HepG2 (cell line): ENCODE measurements around the gene WDR81. TPM values are rescaled to one million over a fixed set of nuclear protein-coding genes. Genes with fewer than 3 reads are reported as not detected.
A peak's percentile ranks its signal among the peaks of the same experiment; 100 is the strongest.

Experiments
- FOXA3 ChIP-seq: IDR thresholded peaks from 2 replicates; pipeline ENCODE4 v1.6.1; 2016; ENCODE audit warnings: missing genetic modification reagents, missing compliant biosample characterization
- GLMP ChIP-seq: sonication (generic); formaldehyde crosslinking; IDR thresholded peaks from 2 replicates; pipeline ENCODE4 v1.9.0; 2021; ENCODE audit warnings: missing genetic modification reagents, mild to moderate bottlenecking, borderline replicate concordance
- GPN1 ChIP-seq: sonication (generic); formaldehyde crosslinking; IDR thresholded peaks from 2 replicates; pipeline ENCODE4 v1.5.1; 2020; ENCODE audit warnings: missing genetic modification reagents, borderline replicate concordance
- IRF2 ChIP-seq: IDR thresholded peaks from 2 replicates; pipeline ENCODE4 v1.6.1; 2018; ENCODE audit warnings: missing genetic modification reagents, missing compliant biosample characterization
- KLF11 ChIP-seq: IDR thresholded peaks from 2 replicates; pipeline ENCODE4 v1.6.1; 2016; ENCODE audit warnings: missing compliant biosample characterization
- PHF8 ChIP-seq: sonication (generic); formaldehyde crosslinking; IDR thresholded peaks from 2 replicates; pipeline ENCODE4 v1.5.0; 2020; ENCODE audit warnings: missing genetic modification reagents
- POLR2A ChIP-seq, 2 experiments: IDR thresholded peaks; 2 replicates each; pipeline ENCODE4 v1.6.1; 2011; ENCODE audit warnings: low read depth in 2 of 2, low read length in 2 of 2, mild to moderate bottlenecking in 1 of 2, moderate library complexity in 1 of 2; ENCODE audit not compliant: insufficient read depth in 1 of 2
- RELA ChIP-seq: sonication (generic); formaldehyde crosslinking; IDR thresholded peaks from 2 replicates; pipeline ENCODE4 v1.4.0; 2020; ENCODE audit warnings: missing genetic modification reagents
- SMARCC2 ChIP-seq: fragments of 450-650 bp; IDR thresholded peaks from 2 replicates; pipeline ENCODE4 v1.6.1; 2017; ENCODE audit warnings: antibody characterized with exemption, mild to moderate bottlenecking
- SNRNP70 ChIP-seq: fragments of 200-400 bp; formaldehyde crosslinking; IDR thresholded peaks from 2 replicates; pipeline ENCODE4 v1.6.1; 2017; ENCODE audit warnings: mild to moderate bottlenecking, low read depth, low read length, moderate library complexity
- SSRP1 ChIP-seq: IDR thresholded peaks from 2 replicates; pipeline ENCODE4 v1.6.1; 2016; ENCODE audit warnings: control low read depth
- TAF1 ChIP-seq: sonication (generic); formaldehyde crosslinking; IDR thresholded peaks from 2 replicates; pipeline ENCODE4 v1.4.0; 2020; ENCODE audit warnings: missing genetic modification reagents
- THRA ChIP-seq: sonication (generic); formaldehyde crosslinking; IDR thresholded peaks from 2 replicates; pipeline ENCODE4 v1.4.0; 2020; ENCODE audit warnings: missing genetic modification reagents, borderline replicate concordance
- THYN1 ChIP-seq: sonication (generic); formaldehyde crosslinking; IDR thresholded peaks from 2 replicates; pipeline ENCODE4 v1.8.1; 2023; ENCODE audit warnings: low read depth, mild to moderate bottlenecking, moderate library complexity, missing genetic modification reagents, borderline replicate concordance
- YEATS2 ChIP-seq: sonication (generic); formaldehyde crosslinking; IDR thresholded peaks from 2 replicates; pipeline ENCODE4 v1.4.0; 2020; ENCODE audit warnings: missing genetic modification reagents, borderline replicate concordance
- ZBTB20 ChIP-seq: sonication (generic); formaldehyde crosslinking; IDR thresholded peaks from 2 replicates; pipeline ENCODE4 v1.8.1; 2023; ENCODE audit warnings: missing genetic modification reagents, low read depth, mild to moderate bottlenecking, borderline replicate concordance
- ZFP1 ChIP-seq: IDR thresholded peaks from 2 replicates; pipeline ENCODE4 v1.6.1; 2016
- ZNF263 ChIP-seq: sonication (generic); formaldehyde crosslinking; IDR thresholded peaks from 2 replicates; pipeline ENCODE4 v1.4.0; 2020; ENCODE audit warnings: missing genetic modification reagents
- ZNF530 ChIP-seq: sonication (generic); formaldehyde crosslinking; IDR thresholded peaks from 2 replicates; pipeline ENCODE4 v1.5.0; 2020; ENCODE audit warnings: low read depth, mild to moderate bottlenecking, missing genetic modification reagents
- ZNF672 ChIP-seq: sonication (generic); formaldehyde crosslinking; IDR thresholded peaks from 2 replicates; pipeline ENCODE4 v1.8.1; 2022; ENCODE audit warnings: missing genetic modification reagents
- ZNF773 ChIP-seq: sonication (generic); formaldehyde crosslinking; IDR thresholded peaks from 2 replicates; pipeline ENCODE4 v1.4.0; 2020; ENCODE audit warnings: missing genetic modification reagents, borderline replicate concordance
- ZNF790 ChIP-seq: sonication (generic); formaldehyde crosslinking; IDR thresholded peaks from 2 replicates; pipeline ENCODE4 v1.8.0; 2022; ENCODE audit warnings: missing genetic modification reagents, mild to moderate bottlenecking, borderline replicate concordance
- polyA plus RNA-seq, 8 experiments: library from polyadenylated mRNA; depleted of rRNA in 3 of 8; stranded (reverse) in 7 of 8; unstranded in 1 of 8; fragments of >200 nt; fragmentation: Illumina TruSeq in 4 of 8; extraction: Trizol in 4 of 8; gene quantifications; 2 replicates each; pipeline versions ENCODE4 v1.2.1 to v1.2.3, GENCODE V29; 2011 to 2016; ENCODE audit warnings: low read depth in 4 of 8, missing spikeins in 1 of 8, mixed read lengths in 1 of 8; ENCODE audit not compliant: insufficient read depth in 1 of 8
- total RNA-seq, 5 experiments: library from RNA; depleted of rRNA; stranded (reverse); fragments of >200 nt; fragmentation: Illumina TruSeq; extraction: Trizol; gene quantifications; 2 replicates each; pipeline ENCODE4 v1.2.3, GENCODE V29; 2016; ENCODE audit warnings: low read depth in 1 of 5
- TF ChIP-seq, protein P1 (sequence below): sonication (generic); formaldehyde crosslinking; IDR thresholded peaks from 2 replicates; pipeline ENCODE4 v1.4.0; 2020; ENCODE audit warnings: missing genetic modification reagents, borderline replicate concordance
- TF ChIP-seq, protein P2 (sequence below): sonication (generic); formaldehyde crosslinking; IDR thresholded peaks from 2 replicates; pipeline ENCODE4 v1.5.0; 2020; ENCODE audit warnings: mild to moderate bottlenecking, missing genetic modification reagents

The WDR81 gene
- total and polyA plus RNA-seq, 2 of the 13 experiments (the other 11 are each of a cell fraction or from before 2014, with no cell fraction given) = 9.1 to 16.7 TPM

DNA sequence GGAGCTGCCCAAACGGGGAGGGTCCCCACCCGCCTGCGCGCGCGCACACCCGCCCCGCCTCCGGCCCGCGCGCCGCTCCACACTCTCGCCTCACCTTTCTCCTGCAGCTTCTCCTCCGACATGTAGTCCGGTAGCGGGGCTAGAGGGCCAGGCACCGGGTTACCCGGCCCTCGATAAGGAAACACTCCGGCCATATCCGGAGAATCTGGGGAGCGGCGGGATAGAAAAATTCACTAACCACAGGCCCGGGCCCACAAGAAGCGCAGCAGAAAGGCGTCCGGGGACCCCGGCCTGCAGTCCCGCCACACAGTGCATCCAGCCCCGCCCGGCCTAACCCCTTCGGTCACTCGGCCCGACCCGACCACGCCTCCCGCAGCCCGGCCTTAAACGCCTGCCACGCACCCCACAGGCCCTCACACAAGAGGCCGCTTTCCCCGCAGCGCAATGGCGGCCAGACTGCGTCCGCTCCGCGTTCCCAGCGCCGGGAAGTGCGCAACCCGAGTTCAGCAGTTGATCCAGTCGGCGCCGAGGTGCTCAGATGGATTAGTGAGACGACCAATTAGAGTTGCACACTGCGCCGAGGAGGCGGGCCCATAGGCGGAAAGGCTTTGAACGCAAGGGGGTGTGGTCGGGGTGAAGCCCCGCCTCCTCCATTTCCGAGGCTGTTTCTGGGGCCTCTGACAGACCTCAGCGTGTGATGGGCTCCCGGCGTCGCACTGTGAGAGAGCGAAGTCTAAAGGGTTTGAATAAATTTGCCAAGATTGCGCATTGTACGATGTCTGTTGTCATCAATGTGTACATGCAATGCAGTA, 39.9 kb upstream of the WDR81 start, which contains the start of gene PRPF8 (continued):
- TF ChIP-seq GPN1 (CRISPR knock-in tag) = no peak
- no peak for TF ChIP-seq GLMP (CRISPR knock-in tag)
- TF ChIP-seq FOXA3 = no peak; the same call in 1 of the 2 replicates
- no peak for TF ChIP-seq ZNF672 (CRISPR knock-in tag)
- TF ChIP-seq POLR2A (IDR thresholded peaks at IDR 0.05; ENCODE audit: insufficient read depth in 1 of 2, low read depth in 2 of 2, low read length in 2 of 2) = peak; percentile 92 to 93
- peak; percentile 99 for TF ChIP-seq PHF8 (CRISPR knock-in tag)
- no peak for TF ChIP-seq ZNF773
- TF ChIP-seq KLF11 = no peak
- TF ChIP-seq ZNF530 (CRISPR knock-in tag) = no peak
- peak; percentile 57 for TF ChIP-seq THRA (CRISPR knock-in tag)
- 0 out of 2 replicates have a peak, but pooled peaks have one; percentile 2 for TF ChIP-seq THYN1
- TF ChIP-seq TAF1 (CRISPR knock-in tag) = peak; percentile 85
- peak; percentile 68; the same call in 1 of the 2 replicates for TF ChIP-seq ZBTB20 (CRISPR knock-in tag)
- no peak for TF ChIP-seq SMARCC2
- no peak for TF ChIP-seq ZFP1 (CRISPR knock-in tag)
- TF ChIP-seq YEATS2 = peak; percentile 81; the same call in 1 of the 2 replicates
- TF ChIP-seq, protein P1, sequence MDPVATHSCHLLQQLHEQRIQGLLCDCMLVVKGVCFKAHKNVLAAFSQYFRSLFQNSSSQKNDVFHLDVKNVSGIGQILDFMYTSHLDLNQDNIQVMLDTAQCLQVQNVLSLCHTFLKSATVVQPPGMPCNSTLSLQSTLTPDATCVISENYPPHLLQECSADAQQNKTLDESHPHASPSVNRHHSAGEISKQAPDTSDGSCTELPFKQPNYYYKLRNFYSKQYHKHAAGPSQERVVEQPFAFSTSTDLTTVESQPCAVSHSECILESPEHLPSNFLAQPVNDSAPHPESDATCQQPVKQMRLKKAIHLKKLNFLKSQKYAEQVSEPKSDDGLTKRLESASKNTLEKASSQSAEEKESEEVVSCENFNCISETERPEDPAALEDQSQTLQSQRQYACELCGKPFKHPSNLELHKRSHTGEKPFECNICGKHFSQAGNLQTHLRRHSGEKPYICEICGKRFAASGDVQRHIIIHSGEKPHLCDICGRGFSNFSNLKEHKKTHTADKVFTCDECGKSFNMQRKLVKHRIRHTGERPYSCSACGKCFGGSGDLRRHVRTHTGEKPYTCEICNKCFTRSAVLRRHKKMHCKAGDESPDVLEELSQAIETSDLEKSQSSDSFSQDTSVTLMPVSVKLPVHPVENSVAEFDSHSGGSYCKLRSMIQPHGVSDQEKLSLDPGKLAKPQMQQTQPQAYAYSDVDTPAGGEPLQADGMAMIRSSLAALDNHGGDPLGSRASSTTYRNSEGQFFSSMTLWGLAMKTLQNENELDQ (CRISPR knock-in tag) = no peak
- TF ChIP-seq ZNF263 (CRISPR knock-in tag) = no peak
- TF ChIP-seq ZNF790 (CRISPR knock-in tag) = no peak
- TF ChIP-seq SNRNP70 = no peak
- 0 out of 2 replicates have a peak, but pooled peaks have one; percentile 75 for TF ChIP-seq RELA (CRISPR knock-in tag)
- no peak for TF ChIP-seq SSRP1
- peak; percentile 77; the same call in 1 of the 2 replicates for TF ChIP-seq IRF2 (CRISPR knock-in tag)
- TF ChIP-seq, protein P2, sequence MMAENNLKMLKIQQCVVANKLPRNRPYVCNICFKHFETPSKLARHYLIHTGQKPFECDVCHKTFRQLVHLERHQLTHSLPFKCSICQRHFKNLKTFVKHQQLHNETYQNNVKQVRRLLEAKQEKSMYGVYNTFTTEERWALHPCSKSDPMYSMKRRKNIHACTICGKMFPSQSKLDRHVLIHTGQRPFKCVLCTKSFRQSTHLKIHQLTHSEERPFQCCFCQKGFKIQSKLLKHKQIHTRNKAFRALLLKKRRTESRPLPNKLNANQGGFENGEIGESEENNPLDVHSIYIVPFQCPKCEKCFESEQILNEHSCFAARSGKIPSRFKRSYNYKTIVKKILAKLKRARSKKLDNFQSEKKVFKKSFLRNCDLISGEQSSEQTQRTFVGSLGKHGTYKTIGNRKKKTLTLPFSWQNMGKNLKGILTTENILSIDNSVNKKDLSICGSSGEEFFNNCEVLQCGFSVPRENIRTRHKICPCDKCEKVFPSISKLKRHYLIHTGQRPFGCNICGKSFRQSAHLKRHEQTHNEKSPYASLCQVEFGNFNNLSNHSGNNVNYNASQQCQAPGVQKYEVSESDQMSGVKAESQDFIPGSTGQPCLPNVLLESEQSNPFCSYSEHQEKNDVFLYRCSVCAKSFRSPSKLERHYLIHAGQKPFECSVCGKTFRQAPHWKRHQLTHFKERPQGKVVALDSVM (CRISPR knock-in tag) = 0 out of 2 replicates have a peak, but pooled peaks have one; percentile 25
